GM19452 (cell line): Measurements from ENCODE around the gene ATOH8.

Source experiments
- ATAC-seq: cut with Tn5 transposase; IDR thresholded peaks from one replicate; pipeline ENCODE4 v1.9.1; 2021; ENCODE audit not compliant: unreplicated experiment

Gene ATOH8

GRCh38 chr2:85786444-85786843, 32.7 kb downstream of the ATOH8 start:
- ATAC-seq = no peak

DNA sequence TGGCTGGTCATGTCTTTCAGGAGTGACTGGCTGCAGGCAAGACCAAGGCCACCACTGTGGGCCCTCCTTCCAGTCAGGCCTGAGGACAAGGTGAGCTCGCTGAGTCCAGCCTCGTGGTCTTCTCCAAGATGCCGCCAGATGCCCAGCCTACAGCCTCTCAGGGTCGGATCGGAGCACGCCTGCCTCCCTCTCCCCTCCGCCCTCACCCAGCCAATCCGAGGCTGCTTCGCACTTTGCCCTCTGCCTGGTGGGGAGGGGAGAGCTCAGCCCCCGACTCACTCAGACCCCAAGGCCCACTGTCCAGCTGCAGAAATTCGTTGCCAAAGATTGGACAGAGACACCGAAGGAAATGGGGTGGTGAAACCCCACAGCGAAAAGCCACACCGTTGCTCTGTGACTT, 33.1 kb downstream of the ATOH8 start:
- no peak for ATAC-seq

GRCh38 chr2:85787282-85787980, 33.6 kb downstream of the ATOH8 start:
- ATAC-seq = no peak

GRCh38 chr2:85787981-85788340, 34.2 kb downstream of the ATOH8 start:
- ATAC-seq = no peak

- ATAC-seq = no peak
Measured at GRCh38 chr2:85788603-85789002, 34.8 kb downstream of the ATOH8 start.

DNA sequence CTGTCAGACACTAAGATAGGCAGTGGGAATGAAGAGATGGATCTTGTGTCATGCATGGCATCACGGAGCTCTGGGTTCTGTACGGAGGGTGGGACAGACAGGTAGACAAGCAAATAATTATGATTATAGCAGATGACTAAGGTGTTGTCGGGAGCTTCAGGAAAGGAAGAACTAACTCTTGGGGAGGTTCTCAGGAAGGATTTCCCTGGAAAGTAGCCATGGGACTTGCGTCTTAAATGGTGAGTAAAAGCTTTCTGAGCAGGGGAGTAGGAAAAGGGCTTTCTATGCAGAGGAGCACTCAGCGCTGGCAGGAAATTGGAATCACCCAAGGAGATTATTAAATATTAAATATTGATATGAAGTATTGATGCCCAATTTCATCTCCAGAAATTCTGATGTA, 35.5 kb downstream of the ATOH8 start:
- ATAC-seq = no peak

DNA sequence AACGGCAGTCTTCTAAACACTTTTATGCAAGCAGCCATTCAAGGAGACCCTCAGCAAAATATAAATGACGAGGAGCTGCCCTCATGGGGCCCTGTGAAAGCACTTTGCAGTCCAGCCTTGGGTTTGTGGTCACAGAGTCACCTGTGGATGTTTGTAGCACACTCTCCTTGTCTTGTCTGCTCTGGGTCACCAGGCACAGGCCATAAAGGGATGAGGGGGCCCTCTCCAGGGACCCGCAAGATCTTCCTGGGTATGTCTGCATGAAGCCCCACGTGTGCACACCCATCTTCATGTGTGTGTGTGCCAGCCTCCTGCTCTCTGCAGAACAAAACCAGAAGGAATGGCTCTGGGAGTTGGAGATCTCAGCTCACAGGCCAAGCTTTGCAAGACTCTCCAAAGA, 36.2 kb downstream of the ATOH8 start:
- no peak for ATAC-seq

- no peak for ATAC-seq
Measured at GRCh38 chr2:85790499-85791188, 36.9 kb downstream of the ATOH8 start.

DNA sequence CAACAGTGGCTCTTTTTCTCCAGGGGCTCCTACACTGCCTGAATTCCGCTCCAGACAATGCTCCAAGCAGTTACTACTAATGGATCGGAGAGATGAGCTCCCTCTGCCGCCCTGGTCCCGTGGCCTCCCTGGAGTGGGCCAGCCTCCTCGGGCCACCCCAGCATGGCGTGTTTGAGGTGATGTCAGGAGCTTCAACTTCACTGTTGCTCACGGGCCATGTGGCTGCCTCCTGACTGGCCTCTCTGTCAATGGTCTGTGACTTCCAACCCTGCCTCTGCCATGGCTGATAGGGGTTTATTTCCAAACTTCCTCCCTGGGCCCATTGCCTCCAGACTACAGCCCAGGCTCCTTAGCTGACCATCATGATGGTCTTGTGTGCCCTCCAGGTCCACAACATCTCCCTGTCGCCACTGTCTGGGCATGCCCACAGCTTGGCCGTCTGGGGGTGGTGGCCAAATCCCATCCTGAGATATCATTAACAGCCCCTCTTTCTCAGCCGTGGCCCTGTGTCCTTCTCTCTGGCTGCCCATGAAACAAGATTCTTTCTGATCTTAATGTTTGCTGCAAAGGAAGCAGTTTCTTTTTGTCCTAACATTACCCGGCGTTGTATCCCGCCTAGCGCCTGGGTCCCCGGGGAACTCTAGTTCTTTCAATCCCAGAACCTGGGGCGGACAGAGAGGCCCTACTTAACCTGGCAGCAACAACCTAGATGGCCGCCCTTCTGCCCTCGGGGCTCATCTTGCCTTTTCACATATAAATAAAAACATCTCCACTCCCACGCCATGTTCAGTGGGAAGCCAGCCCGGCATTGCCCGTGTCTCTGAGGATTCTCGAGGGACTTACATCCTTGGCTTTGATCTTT, 38.1 kb downstream of the ATOH8 start:
- ATAC-seq = no peak

DNA sequence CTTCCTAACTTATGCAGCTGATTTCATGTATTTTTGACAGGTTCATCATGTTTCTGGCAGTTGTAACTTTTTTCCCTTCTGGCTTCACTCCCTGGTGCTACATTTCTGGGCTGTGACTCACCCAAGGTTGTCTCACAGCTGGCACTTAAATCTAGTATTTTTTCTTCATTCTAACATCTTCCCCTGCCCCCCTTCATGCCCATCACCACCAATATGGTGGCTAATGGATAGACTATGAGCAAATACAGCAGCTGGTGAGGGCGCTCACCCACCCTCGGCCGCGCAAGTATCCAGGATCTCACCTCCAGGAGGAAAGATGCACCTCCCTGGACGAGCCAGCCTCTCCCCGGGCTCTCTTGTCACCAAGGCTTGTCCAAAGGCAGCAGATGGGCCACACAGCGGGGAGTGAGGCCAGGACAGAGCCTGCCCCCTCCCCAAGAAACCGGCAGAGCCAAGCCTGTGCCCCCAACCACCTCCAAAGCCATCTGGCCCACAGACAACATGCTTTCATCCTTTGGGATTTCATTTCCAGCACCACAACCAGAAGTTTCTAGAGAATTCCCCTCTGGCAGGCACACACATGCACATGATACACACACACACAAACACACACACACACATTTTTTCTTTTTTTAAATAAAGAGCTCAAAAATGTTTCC, 39.1 kb downstream of the ATOH8 start:
- no peak for ATAC-seq

GRCh38 chr2:85793584-85793983, 39.8 kb downstream of the ATOH8 start:
- no peak for ATAC-seq

DNA sequence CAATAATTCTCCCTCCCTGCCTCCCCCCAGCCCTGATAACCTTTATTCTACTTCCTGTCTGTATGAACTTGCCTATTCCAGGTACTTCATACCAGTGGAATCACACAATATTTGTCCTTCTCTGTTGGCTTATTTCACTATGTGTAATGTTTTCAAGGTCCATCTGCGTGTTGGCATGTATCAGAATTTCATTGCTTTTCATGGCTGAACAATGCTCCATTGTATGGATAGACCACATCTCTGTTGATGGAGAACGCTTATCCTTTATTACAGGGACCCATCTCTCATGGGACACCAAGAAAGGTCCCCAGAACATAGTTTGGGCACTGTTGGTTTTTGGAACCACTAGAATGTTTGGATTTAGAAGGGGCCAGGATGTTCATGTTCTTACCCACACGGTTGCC, 40.2 kb downstream of the ATOH8 start:
- ATAC-seq = no peak

- ATAC-seq = no peak
Measured at GRCh38 chr2:85794491-85795121, 40.8 kb downstream of the ATOH8 start.

DNA sequence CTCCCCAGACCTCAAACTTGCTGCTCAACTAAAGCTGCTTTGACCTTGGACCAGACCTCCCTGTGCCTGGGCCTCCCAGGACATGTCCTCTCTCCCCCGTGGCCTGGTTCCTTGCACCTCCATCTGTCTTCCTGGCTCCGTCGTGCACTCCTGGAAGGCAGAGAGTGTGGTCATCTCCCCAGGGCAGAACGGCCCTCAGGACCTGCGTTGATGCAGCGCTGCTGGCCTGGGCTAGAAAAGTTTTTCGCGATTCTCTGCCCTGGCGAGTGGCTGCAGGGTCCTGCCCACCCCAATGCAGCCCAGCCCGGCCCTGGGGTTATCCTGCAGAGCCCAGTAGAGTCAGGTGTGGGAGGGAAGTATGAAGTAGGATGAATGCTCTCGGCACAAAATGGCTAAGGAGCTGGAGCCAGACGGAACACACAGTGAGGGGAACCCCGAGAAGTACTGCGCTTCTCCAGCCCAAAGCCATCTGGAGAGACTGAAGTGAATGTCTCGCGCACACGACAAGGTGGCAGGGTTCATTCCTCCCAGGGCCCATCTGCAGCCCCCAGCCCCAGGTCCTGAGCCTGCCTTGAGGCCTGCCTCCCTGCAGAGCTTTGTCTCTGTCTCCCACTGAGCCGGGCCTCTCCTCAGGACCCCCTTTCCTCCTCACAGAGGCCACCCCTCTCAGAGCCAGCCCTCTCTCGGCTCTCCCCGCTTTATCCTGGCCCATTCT, 41.7 kb downstream of the ATOH8 start:
- ATAC-seq = no peak

GRCh38 chr2:85796046-85796340, 42.2 kb downstream of the ATOH8 start:
- no peak for ATAC-seq

DNA sequence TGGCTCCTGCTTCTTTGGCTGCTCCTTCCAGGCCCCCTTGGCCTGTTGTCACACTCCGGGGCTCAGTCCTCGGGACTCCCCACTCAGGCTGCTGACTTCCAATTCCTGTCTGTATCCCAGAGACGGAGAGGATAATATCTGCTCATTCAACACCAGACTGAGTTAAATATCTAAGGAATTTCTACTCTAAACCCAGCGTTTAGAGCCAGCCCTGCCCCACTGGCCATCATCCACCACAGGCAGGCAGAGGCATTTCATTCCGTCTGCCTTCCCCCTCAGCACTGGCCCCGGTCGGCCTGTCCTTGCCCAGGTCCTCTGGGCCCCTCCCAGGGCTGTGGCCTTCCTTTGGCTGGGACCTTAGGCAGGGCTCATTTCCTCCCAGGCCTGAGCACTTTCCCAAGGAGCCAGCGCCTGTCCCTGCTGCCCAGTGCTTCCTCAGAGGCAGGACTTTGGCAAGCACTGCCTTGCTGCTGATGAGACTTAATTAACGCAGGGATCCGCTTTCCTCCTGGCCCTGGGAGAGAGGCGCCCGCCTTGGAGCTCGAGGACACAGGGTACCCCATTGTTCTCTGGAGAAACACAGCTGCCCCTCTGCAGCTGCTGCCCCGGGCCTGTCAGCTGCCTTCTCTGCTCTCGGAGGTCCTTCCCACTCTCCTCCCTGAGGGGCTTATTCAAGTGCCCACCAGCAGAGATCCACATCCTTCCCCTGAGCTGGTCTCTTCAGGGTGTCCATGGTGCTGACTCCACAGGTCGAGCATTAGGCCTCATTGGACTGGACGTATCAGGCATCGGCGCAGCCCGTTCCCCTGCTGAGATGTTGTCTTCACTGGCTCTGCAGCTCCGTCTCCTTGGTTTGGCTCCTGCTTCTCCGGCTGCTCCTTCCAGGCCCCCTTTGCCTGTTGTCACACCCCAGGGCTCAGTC, 42.8 kb downstream of the ATOH8 start:
- ATAC-seq = no peak

GRCh38 chr2:85797263-85797660, 43.5 kb downstream of the ATOH8 start:
- ATAC-seq = no peak

DNA sequence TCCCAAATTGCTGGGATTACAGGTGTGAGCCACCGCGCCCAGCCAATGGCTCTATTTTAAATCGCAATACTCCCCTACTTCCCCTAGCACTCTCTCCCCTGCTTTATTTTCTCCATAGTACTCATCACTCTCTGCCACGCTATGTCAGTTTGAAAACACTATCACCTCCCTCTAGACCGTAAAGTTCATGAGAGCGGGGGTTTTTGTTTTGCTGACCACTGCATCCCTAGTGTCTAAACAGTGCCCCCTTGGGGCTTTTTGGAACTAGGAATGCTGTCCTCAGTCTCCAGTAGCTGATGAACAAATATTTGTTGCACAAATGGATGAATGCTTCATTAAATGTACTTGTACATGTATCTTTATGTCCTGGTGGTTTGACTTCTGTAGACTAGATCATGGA, 44.1 kb downstream of the ATOH8 start:
- ATAC-seq = no peak

GRCh38 chr2:85799215-85799956, 45.6 kb downstream of the ATOH8 start:
- ATAC-seq = no peak
